CD14-positive monocyte (primary cell): Measurements from ENCODE around the gene MYOCD. TPM values are rescaled to one million over a fixed set of nuclear protein-coding genes. Genes with fewer than 3 reads are reported as not detected.

ENCODE experiments used
- DNase-seq, 3 donors: peaks; one replicate each; pipeline ENCODE4 v3.0.0-alpha.2; 2011 to 2022
- H2AFZ ChIP-seq: 2 replicates; pipeline ENCODE4 v1.6.0; 2012; ENCODE audit warnings: mild to moderate bottlenecking, low read depth, low read length, inconsistent platforms; ENCODE audit not compliant: insufficient read depth, poor library complexity, severe bottlenecking
- H3K27ac ChIP-seq, 2 donors: 1 replicate in 1 of 2; 2 replicates in 1 of 2; pipeline ENCODE4 v1.5.1; 2012 to 2013; ENCODE audit warnings: low read length in 2 of 2, control low read depth in 1 of 2, inconsistent platforms in 1 of 2, low read depth in 1 of 2, mild to moderate bottlenecking in 1 of 2
- H3K27me3 ChIP-seq, 2 donors: one replicate each; pipeline versions ENCODE4 v1.6.0 to v1.6.1; 2011 to 2013; ENCODE audit warnings: low read length in 2 of 2; ENCODE audit not compliant: control insufficient read depth in 2 of 2, insufficient read depth in 2 of 2
- H3K36me3 ChIP-seq, 2 donors: replicated peaks in 1 of 2; 1 replicate in 1 of 2; 2 replicates in 1 of 2; pipeline versions ENCODE4 v1.5.1 to v1.6.1; 2012 to 2013; ENCODE audit warnings: low read length in 2 of 2, control low read depth in 1 of 2, inconsistent platforms in 1 of 2, mild to moderate bottlenecking in 1 of 2; ENCODE audit not compliant: insufficient read depth in 2 of 2, control insufficient read depth in 1 of 2
- H3K4me1 ChIP-seq, 2 donors: 1 replicate in 1 of 2; 2 replicates in 1 of 2; pipeline versions ENCODE4 v1.5.1 to v1.6.1; 2012 to 2013; ENCODE audit warnings: low read length in 2 of 2, control low read depth in 1 of 2, inconsistent platforms in 1 of 2, mild to moderate bottlenecking in 1 of 2, moderate library complexity in 1 of 2; ENCODE audit not compliant: insufficient read depth in 2 of 2, control insufficient read depth in 1 of 2
- H3K4me2 ChIP-seq: replicated peaks from 2 replicates; pipeline ENCODE3; 2012; ENCODE audit warnings: low read length, moderate library complexity, mild to moderate bottlenecking; ENCODE audit not compliant: poor library complexity, severe bottlenecking; ENCODE audit errors: extremely low read depth
- H3K4me3 ChIP-seq, 3 experiments: fragments of 200-600 bp in 1 of 3; sonication (generic) in 1 of 3; replicated peaks in 1 of 3; 1 replicate in 2 of 3; 2 replicates in 1 of 3; pipeline ENCODE4 v1.5.1; 2011 to 2013; ENCODE audit warnings: low read length in 3 of 3, mild to moderate bottlenecking in 3 of 3, control low read depth in 2 of 3, low read depth in 2 of 3, inconsistent platforms in 1 of 3, moderate library complexity in 1 of 3
- H3K79me2 ChIP-seq: 2 replicates; pipeline ENCODE4 v1.6.0; 2012; ENCODE audit warnings: mild to moderate bottlenecking, control low read depth, inconsistent platforms, low read length, moderate library complexity; ENCODE audit not compliant: insufficient read depth
- H3K9ac ChIP-seq: 2 replicates; pipeline ENCODE4 v1.6.0; 2017; ENCODE audit warnings: low read length, mild to moderate bottlenecking; ENCODE audit not compliant: insufficient read depth, poor library complexity, severe bottlenecking
- H3K9me3 ChIP-seq, 2 donors: replicated peaks in 1 of 2; 1 replicate in 1 of 2; 2 replicates in 1 of 2; pipeline versions ENCODE4 v1.5.1 to v1.6.1; 2012 to 2013; ENCODE audit warnings: low read length in 2 of 2, control low read depth in 1 of 2; ENCODE audit not compliant: control insufficient read depth in 1 of 2, insufficient read depth in 1 of 2
- H4K20me1 ChIP-seq: 2 replicates; pipeline ENCODE4 v1.6.0; 2012; ENCODE audit warnings: mild to moderate bottlenecking, low read length, control low read depth, moderate library complexity; ENCODE audit not compliant: insufficient read depth
- H3K27ac Mint-ChIP-seq, 7 donors: one replicate each; pipeline ENCODE4 v1.8.0; 2020; ENCODE audit warnings: mild to moderate bottlenecking in 7 of 7, mixed read lengths in 7 of 7, moderate library complexity in 6 of 7, inconsistent platforms in 2 of 7
- H3K27me3 Mint-ChIP-seq, 3 donors: one replicate each; pipeline ENCODE4 v1.8.0; 2021 to 2022; ENCODE audit warnings: low read depth in 3 of 3, mild to moderate bottlenecking in 3 of 3, mixed read lengths in 3 of 3, moderate library complexity in 3 of 3, inconsistent platforms in 1 of 3
- H3K36me3 Mint-ChIP-seq, 2 donors: one replicate each; pipeline ENCODE4 v1.8.0; 2020; ENCODE audit warnings: mixed read lengths in 2 of 2, inconsistent platforms in 1 of 2, mild to moderate bottlenecking in 1 of 2
- H3K4me1 Mint-ChIP-seq: one replicate; pipeline ENCODE4 v1.8.0; 2020; ENCODE audit warnings: mild to moderate bottlenecking, mixed read lengths
- H3K4me3 Mint-ChIP-seq, 2 donors: one replicate each; pipeline ENCODE4 v1.8.0; 2020; ENCODE audit warnings: mild to moderate bottlenecking in 2 of 2, mixed read lengths in 2 of 2, moderate library complexity in 1 of 2
- H3K9me3 Mint-ChIP-seq, 7 donors: one replicate each; pipeline ENCODE4 v1.8.0; 2020 to 2022; ENCODE audit warnings: mixed read lengths in 7 of 7, mild to moderate bottlenecking in 6 of 7, moderate library complexity in 6 of 7, inconsistent platforms in 2 of 7
- CTCF ChIP-seq: fragments of 200-600 bp; IDR thresholded peaks from one replicate; pipeline ENCODE4 v1.8.0; 2022; ENCODE audit warnings: antibody characterized with exemption, mild to moderate bottlenecking
- WGBS: methylation state at CpG from one replicate; pipeline ENCODE4 v1.1.5; 2013; ENCODE audit warnings: missing lambda C conversion rate; ENCODE audit not compliant: insufficient coverage; 5-methylcytosine and 5-hydroxymethylcytosine counted together
- intact Hi-C, 2 donors: fragments of 100-400 bp; cut with micrococcal nuclease; formaldehyde crosslinking; loops; one replicate each; pipeline versions ENCODE4 v1.15.0 to v1.15.1; 2023
- polyA plus RNA-seq, 3 donors: library from polyadenylated mRNA; depleted of rRNA in 1 of 3; unstranded in 2 of 3; stranded (reverse) in 1 of 3; fragments of 300-500 nt in 2 of 3; fragments of >200 nt in 1 of 3; fragmentation: Illumina TruSeq in 2 of 3; gene quantifications; 1 replicate in 2 of 3; 2 replicates in 1 of 3; pipeline ENCODE4 v1.2.3, GENCODE V29; 2012 to 2021

MYOCD gene
- polyA plus RNA-seq, 3 donors = not detected

- H3K4me3 Mint-ChIP-seq = no peak overlapping the region
- H3K4me1 Mint-ChIP-seq = no peaks in the 10 kb centered on the region
- H3K36me3 Mint-ChIP-seq = no peaks in the 10 kb centered on the region
- peaks cover 1 to 12% (median 5%) of the 10 kb centered on the region in 7 donors for H3K9me3 Mint-ChIP-seq
- no peak overlapping the region for H3K4me3 ChIP-seq
- no peak overlapping the region for H3K27ac ChIP-seq
- peaks cover 0 to 4% (median 1%) of the 10 kb centered on the region in 3 donors for H3K27me3 Mint-ChIP-seq
- no peaks in the 10 kb centered on the region for H3K4me1 ChIP-seq
- DNase-seq = no peak
- no peaks in the 10 kb centered on the region for H3K79me2 ChIP-seq
- no peak overlapping the region for H3K27ac Mint-ChIP-seq
- H3K9ac ChIP-seq = no peak overlapping the region
- WGBS = 95% methylated on average over 3 of the region's 6 CpGs
- TF ChIP-seq CTCF = no peak
- no peaks in the 10 kb centered on the region for H3K27me3 ChIP-seq
- no peak overlapping the region for H3K4me2 ChIP-seq
- intact Hi-C loops = no loop called here
- no peaks in the 10 kb centered on the region for H3K36me3 ChIP-seq
- no peak overlapping the region for H2AFZ ChIP-seq
- H4K20me1 ChIP-seq = no peaks in the 10 kb centered on the region
- H3K9me3 ChIP-seq = no peaks in the 10 kb centered on the region
Observed at GRCh38 chr17:12691173-12691572, 25.5 kb downstream of the MYOCD start.

DNA sequence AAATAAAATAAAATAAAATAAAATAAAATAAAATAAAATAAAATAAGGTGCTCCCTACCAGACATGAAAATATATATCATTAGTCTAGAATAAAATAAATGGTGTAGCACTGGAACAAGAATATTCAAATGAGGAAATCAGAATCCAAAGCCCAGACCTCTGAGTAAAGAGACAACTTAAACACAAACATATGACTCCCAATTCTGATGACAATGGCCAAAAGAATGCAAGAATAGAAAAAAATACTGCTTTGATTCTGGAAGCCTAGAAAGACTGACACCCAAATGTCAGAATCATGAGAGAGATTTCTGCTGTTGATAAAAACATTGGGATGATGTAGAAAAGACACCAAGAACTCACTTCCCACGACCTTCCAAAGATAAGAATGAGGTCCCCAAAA is 27.9 kb downstream of the MYOCD start:
- Mint-ChIP-seq H3K4me3 (no peak overlapping the region), H3K36me3 (no peaks in the 10 kb centered on the region), H3K4me1 (no peaks in the 10 kb centered on the region), H3K27me3 (peaks cover 0 to 4% (median 1%) of the 10 kb centered on the region in 3 donors), H3K9me3 (peaks cover under 1 to 20% (median 9%) of the 10 kb centered on the region in 7 donors), H3K27ac (no peak overlapping the region)
- Histone ChIP-seq H3K4me1 (no peaks in the 10 kb centered on the region), H4K20me1 (no peaks in the 10 kb centered on the region), H3K4me3 (no peak overlapping the region), H3K9me3 (no peaks in the 10 kb centered on the region), H3K36me3 (no peaks in the 10 kb centered on the region), H3K4me2 (no peak overlapping the region), H3K79me2 (no peaks in the 10 kb centered on the region), H3K27me3 (no peaks in the 10 kb centered on the region), H2AFZ (no peak overlapping the region), H3K9ac (no peak overlapping the region), H3K27ac (no peak overlapping the region)
- no peak for DNase-seq
- WGBS = no CpG with 5 or more reads among the region's 1 CpG
- no peak for TF ChIP-seq CTCF
- intact Hi-C loops = no loop called here
